GM13977 (cell line): Measurements from ENCODE around the gene ARID3B.

Experiments
- DNase-seq: peaks from one replicate; pipeline ENCODE4 v3.0.0; 2012; ENCODE audit warnings: low spot score
- CTCF ChIP-seq: IDR thresholded peaks from 2 replicates; pipeline ENCODE4 v1.5.1; 2012; ENCODE audit warnings: mild to moderate bottlenecking, control low read depth; ENCODE audit not compliant: insufficient read depth; ENCODE audit errors: extremely low read depth, missing control alignments
- in situ Hi-C: fragments of 300-500 bp; cut with MboI; formaldehyde crosslinking; loops from one replicate; pipeline ENCODE4 v1.12.0; 2022; ENCODE audit warnings: low sequenced_read_pairs, low pct_unique_long_range_greater_than_20kb, mixed read lengths, inconsistent platforms; ENCODE audit not compliant: unreplicated experiment

ARID3B gene

GRCh38 chr15:74608786-74609185 lies 67.8 kb downstream of the ARID3B start:
- no peak for DNase-seq
- TF ChIP-seq CTCF, result no peak
- in situ Hi-C loops, result no loop called here

GRCh38 chr15:74609938-74610301 lies 68.9 kb downstream of the ARID3B start:
- in situ Hi-C loops, result no loop called here
- TF ChIP-seq CTCF, result no peak
- DNase-seq, result no peak

- DNase-seq, result no peak
- in situ Hi-C loops, result no loop called here
These were observed 69.4 kb downstream of the ARID3B start for GRCh38 chr15:74610302-74610951.

GRCh38 chr15:74611341-74611740 lies 70.3 kb downstream of the ARID3B start:
- no peak for DNase-seq
- TF ChIP-seq CTCF, result no peak
- in situ Hi-C loops, result no loop called here

More at GRCh38 chr15:74610302-74610951, 69.4 kb downstream of the ARID3B start:
- TF ChIP-seq CTCF, result no peak

- no peak for TF ChIP-seq CTCF
- in situ Hi-C loops, result no loop called here
- no peak for DNase-seq
These were observed 70.8 kb downstream of the ARID3B start for GRCh38 chr15:74611834-74612233.

GRCh38 chr15:74612677-74613076 lies 71.7 kb downstream of the ARID3B start:
- no peak for DNase-seq
- in situ Hi-C loops, result no loop called here
- no peak for TF ChIP-seq CTCF
